Natural killer cell (primary cell): ENCODE measurements around the gene LSAMP. TPM values are rescaled to one million over a fixed set of nuclear protein-coding genes. Genes with fewer than 3 reads are reported as not detected.

Source experiments
- ATAC-seq, 3 donors: fragments of 150-1000 bp in 2 of 3; fragments of 200-7000 bp in 1 of 3; cut with Tn5 transposase; 1 replicate in 1 of 3; 2 replicates in 2 of 3; pipeline ENCODE4 v1.10.0; 2021; ENCODE audit warnings: mild to moderate bottlenecking in 2 of 3, moderate library complexity in 2 of 3
- DNase-seq, 2 donors: peaks; one replicate each; pipeline versions ENCODE4 v3.0.0 to v3.0.0-alpha.2; 2013 to 2021; ENCODE audit warnings: mixed read lengths in 1 of 2
- H3K27ac ChIP-seq: one replicate; pipeline ENCODE4 v1.5.1; 2013; ENCODE audit warnings: mild to moderate bottlenecking, low read length
- H3K27me3 ChIP-seq: one replicate; pipeline ENCODE4 v1.6.1; 2013; ENCODE audit warnings: low read length; ENCODE audit not compliant: control insufficient read depth, insufficient read depth
- H3K36me3 ChIP-seq: one replicate; pipeline ENCODE4 v1.6.1; 2013; ENCODE audit warnings: low read length; ENCODE audit not compliant: control insufficient read depth, insufficient read depth
- H3K4me1 ChIP-seq: one replicate; pipeline ENCODE4 v1.6.1; 2013; ENCODE audit warnings: low read length; ENCODE audit not compliant: control insufficient read depth, insufficient read depth
- H3K4me3 ChIP-seq: one replicate; pipeline ENCODE4 v1.5.1; 2013; ENCODE audit warnings: low read length
- H3K9me3 ChIP-seq: one replicate; pipeline ENCODE4 v1.6.1; 2013; ENCODE audit warnings: low read length; ENCODE audit not compliant: control insufficient read depth, insufficient read depth
- H3K27ac Mint-ChIP-seq, 2 donors: one replicate each; pipeline ENCODE4 v1.8.0; 2022; ENCODE audit warnings: mild to moderate bottlenecking in 2 of 2, mixed read lengths in 2 of 2, moderate library complexity in 1 of 2
- H3K27me3 Mint-ChIP-seq, 2 donors: one replicate each; pipeline ENCODE4 v1.8.0; 2022; ENCODE audit warnings: low read depth in 2 of 2, mixed read lengths in 2 of 2
- H3K36me3 Mint-ChIP-seq: one replicate; pipeline ENCODE4 v1.8.0; 2022; ENCODE audit warnings: mixed read lengths
- H3K4me1 Mint-ChIP-seq, 2 donors: one replicate each; pipeline ENCODE4 v1.8.0; 2022; ENCODE audit warnings: mixed read lengths in 2 of 2
- H3K4me3 Mint-ChIP-seq: one replicate; pipeline ENCODE4 v1.8.0; 2022; ENCODE audit warnings: mild to moderate bottlenecking, moderate library complexity, mixed read lengths
- H3K9me3 Mint-ChIP-seq, 2 donors: one replicate each; pipeline ENCODE4 v1.8.0; 2022; ENCODE audit warnings: mixed read lengths in 2 of 2
- CTCF ChIP-seq: fragments of 200-600 bp; IDR thresholded peaks from one replicate; pipeline ENCODE4 v1.8.0; 2022; ENCODE audit warnings: antibody characterized with exemption
- WGBS: methylation state at CpG from one replicate; pipeline ENCODE4 v1.1.7; 2013; ENCODE audit warnings: missing lambda C conversion rate; ENCODE audit not compliant: insufficient coverage; 5-methylcytosine and 5-hydroxymethylcytosine counted together
- intact Hi-C: fragments of 100-400 bp; cut with micrococcal nuclease; formaldehyde crosslinking; loops from one replicate; pipeline ENCODE4 v1.14.2; 2022
- total RNA-seq, 4 donors: library from RNA; stranded (reverse); fragments of 120-200 nt in 1 of 4; gene quantifications; one replicate each; pipeline versions ENCODE4 v1.2.3 to v1.2.4, GENCODE V29; 2013 to 2022

LSAMP gene
- total RNA-seq, 3 donors from 2014 or later (not counting 1 experiment from before 2014, with no cell fraction given), result not detected

- Mint-ChIP-seq H3K27ac (no peak overlapping the region), H3K27me3 (no peaks in the 10 kb centered on the region)
Measured at GRCh38 chr3:115927197-115927596, 518.1 kb downstream of the LSAMP start.

GRCh38 chr3:115922681-115923347, 522.5 kb downstream of the LSAMP start:
- no peak for TF ChIP-seq CTCF
- ATAC-seq (no peak), DNase-seq (no peak)
- no peaks in the 10 kb centered on the region for H3K36me3 Mint-ChIP-seq
- Histone ChIP-seq H3K4me3 (no peak overlapping the region), H3K27me3 (no peaks in the 10 kb centered on the region), H3K4me1 (no peaks in the 10 kb centered on the region), H3K9me3 (no peaks in the 10 kb centered on the region), H3K36me3 (no peaks in the 10 kb centered on the region), H3K27ac (no peak overlapping the region)
- no peak overlapping the region for H3K27ac Mint-ChIP-seq
- H3K4me3 Mint-ChIP-seq, result no peak overlapping the region
- WGBS, result 83% methylated on average over 1 of the region's 1 CpG
- intact Hi-C loops, result no loop called here
- peaks cover 9 to 11% of the 10 kb centered on the region in 2 donors for H3K9me3 Mint-ChIP-seq
- no peaks in the 10 kb centered on the region for H3K27me3 Mint-ChIP-seq
- H3K4me1 Mint-ChIP-seq, result no peaks in the 10 kb centered on the region

More at GRCh38 chr3:115927197-115927596, 518.1 kb downstream of the LSAMP start:
- Mint-ChIP-seq H3K9me3 (peaks cover 8% of the 10 kb centered on the region in 2 donors), H3K4me1 (no peaks in the 10 kb centered on the region), H3K4me3 (no peak overlapping the region), H3K36me3 (no peaks in the 10 kb centered on the region)
- ATAC-seq, result no peak
- TF ChIP-seq CTCF, result no peak
- Histone ChIP-seq H3K4me1 (no peaks in the 10 kb centered on the region), H3K4me3 (no peak overlapping the region), H3K27me3 (no peaks in the 10 kb centered on the region), H3K27ac (no peak overlapping the region), H3K36me3 (no peaks in the 10 kb centered on the region), H3K9me3 (no peaks in the 10 kb centered on the region)
- DNase-seq, result no peak
- intact Hi-C loops, result no loop called here

- Histone ChIP-seq H3K36me3 (no peaks in the 10 kb centered on the region), H3K9me3 (no peaks in the 10 kb centered on the region), H3K27ac (no peak overlapping the region), H3K4me3 (no peak overlapping the region), H3K4me1 (no peaks in the 10 kb centered on the region), H3K27me3 (no peaks in the 10 kb centered on the region)
- intact Hi-C loops, result no loop called here
- Mint-ChIP-seq H3K4me1 (no peaks in the 10 kb centered on the region), H3K27me3 (no peaks in the 10 kb centered on the region), H3K36me3 (no peaks in the 10 kb centered on the region), H3K9me3 (peaks cover 9 to 10% of the 10 kb centered on the region in 2 donors), H3K27ac (no peak overlapping the region), H3K4me3 (no peak overlapping the region)
- no peak for DNase-seq
- ATAC-seq, result no peak
- TF ChIP-seq CTCF, result no peak
Measured at GRCh38 chr3:115921711-115922110, 523.6 kb downstream of the LSAMP start.

GRCh38 chr3:115918900-115919299, 526.4 kb downstream of the LSAMP start:
- TF ChIP-seq CTCF, result no peak

More at GRCh38 chr3:115918900-115919299, 526.4 kb downstream of the LSAMP start:
- Histone ChIP-seq H3K36me3 (no peaks in the 10 kb centered on the region), H3K27ac (no peak overlapping the region), H3K9me3 (no peaks in the 10 kb centered on the region), H3K27me3 (no peaks in the 10 kb centered on the region), H3K4me1 (no peaks in the 10 kb centered on the region), H3K4me3 (no peak overlapping the region)
- H3K36me3 Mint-ChIP-seq, result no peaks in the 10 kb centered on the region
- H3K4me1 Mint-ChIP-seq, result no peaks in the 10 kb centered on the region
- intact Hi-C loops, result no loop called here
- H3K27me3 Mint-ChIP-seq, result no peaks in the 10 kb centered on the region
- ATAC-seq (no peak), DNase-seq (no peak)
- H3K9me3 Mint-ChIP-seq, result peaks cover 8% of the 10 kb centered on the region in 2 donors
- 70% methylated on average over 2 of the region's 2 CpGs for WGBS
- no peak overlapping the region for H3K27ac Mint-ChIP-seq
- H3K4me3 Mint-ChIP-seq, result no peak overlapping the region
